GM21717 (cell line): ENCODE measurements around the gene PRSS50.

Experiments used
- ATAC-seq: cut with Tn5 transposase; IDR thresholded peaks from one replicate; pipeline ENCODE4 v1.9.1; 2021; ENCODE audit warnings: mild to moderate bottlenecking, moderate library complexity; ENCODE audit not compliant: unreplicated experiment

The PRSS50 gene

GRCh38 chr3:46671541-46672348 is 45.9 kb downstream of the PRSS50 start:
- ATAC-seq, result no peak

DNA sequence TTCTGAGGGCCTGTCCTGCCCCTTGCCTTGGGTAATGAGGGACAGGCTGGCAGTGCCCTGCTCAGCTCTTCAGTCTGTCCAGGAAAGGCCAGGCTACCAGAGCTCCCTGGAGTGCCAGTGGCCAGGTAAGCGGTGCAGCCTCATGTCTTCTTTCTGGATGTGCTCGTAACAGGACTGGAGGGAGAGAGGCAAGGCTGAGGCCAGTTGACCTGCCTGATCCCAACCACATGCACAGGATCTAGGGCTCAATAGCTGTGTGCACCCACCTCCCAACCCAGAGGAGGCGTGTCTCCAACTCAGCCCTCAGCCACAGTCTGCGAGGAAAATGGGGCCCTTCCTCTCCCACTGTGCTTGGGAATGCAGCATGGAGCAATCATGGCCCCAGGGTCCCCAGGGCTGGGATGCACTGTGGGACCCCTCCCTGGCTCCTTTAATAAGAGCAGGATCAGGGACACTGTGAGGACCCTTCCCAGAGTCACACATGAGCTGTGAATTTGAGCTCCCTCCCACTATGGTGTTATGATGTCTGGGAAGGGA is 46.7 kb downstream of the PRSS50 start:
- no peak for ATAC-seq

GRCh38 chr3:46670000-46670890 is 47.4 kb downstream of the PRSS50 start:
- ATAC-seq, result no peak

- ATAC-seq, result no peak
Observed at GRCh38 chr3:46669191-46669999, 48.3 kb downstream of the PRSS50 start.

- ATAC-seq, result no peak
Observed at GRCh38 chr3:46668591-46668990, 49.1 kb downstream of the PRSS50 start.

DNA sequence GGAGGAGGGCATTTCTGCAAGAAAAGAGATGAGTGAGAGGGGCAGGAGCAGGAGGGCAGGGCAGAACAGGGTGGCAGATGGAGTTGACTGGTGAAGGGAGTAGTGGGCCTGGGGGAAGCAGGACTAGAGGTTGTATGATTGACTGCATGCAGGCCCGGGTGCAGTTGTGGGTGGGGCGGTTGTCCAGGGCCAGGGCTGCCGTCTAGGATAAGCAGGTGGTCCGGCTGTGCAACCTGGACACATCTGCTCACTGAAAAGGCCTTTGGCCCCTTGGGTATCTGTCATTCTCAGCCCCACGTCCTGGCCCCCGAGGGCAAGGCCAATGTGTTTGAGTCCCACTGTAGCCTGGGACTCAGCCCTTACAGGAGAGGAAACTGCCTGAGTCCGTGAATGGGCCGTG is 49.6 kb downstream of the PRSS50 start:
- no peak for ATAC-seq

DNA sequence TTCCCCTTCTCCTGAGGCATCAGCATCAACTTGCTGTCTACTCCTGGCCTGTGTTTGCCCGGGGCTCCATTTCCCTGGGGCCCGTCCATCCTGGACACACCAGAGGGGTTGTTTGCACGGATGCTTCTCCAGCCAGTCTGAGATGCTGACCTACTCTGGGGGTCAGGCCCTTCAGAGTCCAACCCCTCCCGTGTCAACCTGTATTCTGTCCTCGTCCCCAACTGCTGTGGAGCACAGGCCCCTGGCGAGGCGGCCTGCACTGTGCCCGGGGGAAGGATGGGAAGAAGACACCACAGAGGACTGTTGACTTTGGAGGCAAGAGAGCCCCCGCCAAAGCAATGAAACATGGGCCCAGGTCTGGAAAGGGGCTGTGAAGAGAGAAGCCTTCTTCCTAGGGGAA is 50.0 kb downstream of the PRSS50 start:
- no peak for ATAC-seq

DNA sequence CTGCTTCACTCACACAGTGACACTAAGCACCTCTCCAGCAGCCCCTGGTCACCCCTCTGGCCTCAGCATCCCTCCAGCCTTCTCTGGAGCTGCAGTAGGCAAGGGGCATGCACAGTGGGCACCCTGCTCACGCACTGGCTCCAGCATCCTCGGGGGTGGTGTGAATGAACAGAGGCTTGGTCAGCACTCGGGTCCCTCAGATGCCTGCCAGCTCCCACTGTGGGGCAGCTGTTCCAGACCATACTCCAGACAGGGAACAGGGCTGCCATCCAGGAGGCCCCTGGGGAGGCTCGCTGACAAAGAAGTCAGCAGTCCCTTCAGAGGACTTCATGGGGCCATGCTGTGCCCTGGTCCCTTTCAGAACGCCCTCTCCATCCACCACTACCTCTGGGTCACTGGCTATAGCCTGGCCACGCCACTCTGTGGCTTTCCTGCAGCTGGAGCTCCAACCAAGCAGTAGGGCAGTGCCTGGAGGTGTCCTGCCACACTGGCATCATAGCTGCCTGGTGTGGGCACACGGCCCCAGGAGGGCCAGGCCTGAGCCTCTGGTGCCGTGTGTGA is 50.5 kb downstream of the PRSS50 start:
- no peak for ATAC-seq

GRCh38 chr3:46666453-46666845 is 51.2 kb downstream of the PRSS50 start:
- ATAC-seq, result no peak

- ATAC-seq, result no peak
Observed at GRCh38 chr3:46665763-46666452, 51.8 kb downstream of the PRSS50 start.

DNA sequence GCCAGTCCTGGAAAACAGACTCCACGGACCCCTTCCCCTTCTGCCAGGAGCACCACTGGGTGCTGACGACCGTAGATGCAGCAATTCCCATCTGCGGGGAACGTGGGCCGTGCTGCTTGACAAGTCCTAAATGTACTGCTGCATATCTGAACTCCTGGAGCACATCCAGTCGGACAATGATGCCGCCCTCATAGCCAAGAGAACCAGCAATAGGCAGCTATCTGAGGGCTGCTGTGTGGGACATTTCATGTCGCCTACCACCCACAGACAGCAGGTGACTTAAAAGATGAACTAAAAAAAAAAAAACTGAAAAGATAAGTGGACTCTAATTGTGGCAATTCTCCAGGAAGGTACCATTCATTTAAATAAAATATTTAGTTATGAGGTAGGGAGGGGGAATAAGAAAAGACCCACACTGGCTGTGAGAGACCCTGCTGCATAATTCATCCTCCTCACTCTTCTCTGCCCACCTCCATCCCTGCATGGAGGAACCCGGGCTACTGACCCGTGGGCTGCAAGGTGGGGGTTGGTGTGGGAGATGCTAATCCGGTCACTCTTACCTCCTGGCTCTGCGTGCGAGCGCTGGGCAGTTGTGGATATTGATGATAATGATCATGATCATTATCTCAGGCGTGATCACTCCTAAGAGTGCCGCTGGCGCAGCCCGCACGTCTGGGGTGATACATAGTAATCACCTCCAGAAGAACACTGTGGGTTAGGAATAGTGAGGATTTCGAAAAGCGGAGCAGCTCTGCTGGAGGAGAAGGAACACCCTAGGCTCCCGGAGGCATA is 52.5 kb downstream of the PRSS50 start:
- ATAC-seq, result no peak

DNA sequence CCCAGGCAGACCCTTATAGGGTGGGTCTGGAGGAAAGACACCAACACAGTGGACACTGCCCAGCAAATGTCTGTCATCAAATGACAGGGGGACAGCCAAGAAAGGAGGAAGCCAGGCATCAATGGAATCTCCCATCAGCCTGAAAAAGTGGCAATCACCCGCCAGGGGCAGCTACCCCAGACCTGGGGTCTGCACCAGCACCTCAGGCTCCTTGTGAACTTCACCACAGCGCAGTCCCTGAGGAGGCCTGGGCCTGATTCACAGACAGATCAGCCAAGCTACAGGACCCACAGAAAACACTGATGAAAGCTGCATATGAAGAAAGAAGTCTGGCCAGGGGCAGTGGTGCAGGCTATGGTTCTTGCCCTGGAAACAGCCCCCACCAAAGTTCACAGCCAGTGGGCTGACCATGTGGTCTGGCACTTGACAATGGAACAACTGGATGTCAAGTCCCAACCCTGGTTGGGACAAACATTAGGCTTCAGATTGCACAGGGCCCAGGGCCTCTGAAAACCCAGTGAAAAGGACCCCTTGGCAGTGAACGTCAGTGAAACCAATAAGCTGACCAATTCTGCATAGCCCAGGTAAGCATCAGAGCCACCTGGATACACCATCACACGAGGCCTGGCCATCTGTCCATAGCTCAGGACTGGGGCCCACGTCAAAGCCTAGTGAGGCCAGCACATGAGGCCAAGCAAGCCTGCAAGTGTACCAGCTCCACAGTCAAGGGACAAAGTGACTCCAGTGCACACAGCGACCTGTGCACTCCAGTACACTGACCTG is 53.3 kb downstream of the PRSS50 start:
- no peak for ATAC-seq

GRCh38 chr3:46663591-46664135 is 54.0 kb downstream of the PRSS50 start:
- ATAC-seq, result no peak

GRCh38 chr3:46662771-46663551 is 54.7 kb downstream of the PRSS50 start:
- no peak for ATAC-seq
